Inflammatory macrophage treated with lipopolysaccharide for 4 hours (primary cell): ENCODE data around the gene VN1R2.
"Not testable (repeated sequence)": the region's sequence is repeated elsewhere in the genome, so short reads cannot be mapped to it uniquely, and the experiment has no call there.

Experiments
- DNase-seq: peaks from one replicate; pipeline ENCODE4 v3.0.0-alpha.2; 2020

VN1R2 gene, protein sequence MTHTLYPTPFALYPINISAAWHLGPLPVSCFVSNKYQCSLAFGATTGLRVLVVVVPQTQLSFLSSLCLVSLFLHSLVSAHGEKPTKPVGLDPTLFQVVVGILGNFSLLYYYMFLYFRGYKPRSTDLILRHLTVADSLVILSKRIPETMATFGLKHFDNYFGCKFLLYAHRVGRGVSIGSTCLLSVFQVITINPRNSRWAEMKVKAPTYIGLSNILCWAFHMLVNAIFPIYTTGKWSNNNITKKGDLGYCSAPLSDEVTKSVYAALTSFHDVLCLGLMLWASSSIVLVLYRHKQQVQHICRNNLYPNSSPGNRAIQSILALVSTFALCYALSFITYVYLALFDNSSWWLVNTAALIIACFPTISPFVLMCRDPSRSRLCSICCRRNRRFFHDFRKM

DNA sequence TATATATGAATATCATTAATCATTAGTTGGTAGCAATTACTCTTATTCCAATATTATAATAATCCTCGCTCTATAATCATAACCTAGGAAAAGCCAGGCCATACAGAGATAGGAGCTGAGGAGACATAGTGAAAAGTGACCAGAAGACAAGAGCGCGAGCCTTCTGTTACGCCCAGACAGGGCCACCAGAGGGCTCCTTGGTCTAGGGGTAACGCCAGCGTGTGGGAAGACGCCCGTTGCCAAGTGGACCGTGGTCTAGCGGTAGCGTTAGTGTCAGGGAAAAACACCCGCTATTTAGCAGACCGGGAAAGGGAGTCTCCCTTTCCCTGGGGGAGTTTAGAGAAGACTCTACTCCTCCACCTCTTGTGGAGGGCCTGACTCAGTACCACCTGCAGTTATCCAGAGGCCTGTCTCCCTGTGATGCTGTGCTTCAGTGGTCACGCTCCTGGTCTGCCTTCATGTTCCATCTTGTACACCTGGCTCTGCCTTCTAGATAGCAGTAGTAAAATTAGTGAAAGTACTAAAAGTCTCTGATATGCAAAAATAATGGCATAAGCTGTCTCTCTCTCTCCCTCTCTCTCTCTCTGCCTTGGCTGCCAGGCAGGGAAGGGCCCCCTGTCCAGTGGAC is at the start of gene VN1R2:
Gene VN1R2, plus strand, starts transcription at position 578 of the 628 bp plus-strand sequence. CDS start 84 bp downstream, outside the sequence.
- not testable (repeated sequence) for DNase-seq

DNA sequence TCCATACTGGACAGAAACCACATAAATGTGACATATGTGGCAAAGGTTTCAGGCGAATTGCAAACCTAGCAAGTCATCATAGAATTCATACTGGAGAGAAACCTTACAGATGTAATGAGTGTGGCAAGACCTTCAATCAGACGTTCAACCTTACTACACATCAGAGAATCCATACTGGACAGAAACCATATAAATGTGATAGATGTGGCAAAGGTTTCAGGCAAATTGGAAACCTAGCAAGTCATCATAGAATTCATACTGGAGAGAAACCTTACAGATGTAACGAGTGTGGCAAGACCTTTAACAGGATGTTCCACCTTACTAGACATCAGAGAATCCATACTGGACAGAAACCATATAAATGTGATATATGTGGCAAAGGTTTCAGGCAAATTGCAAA is 46.5 kb upstream of the VN1R2 start:
- DNase-seq, result not testable (repeated sequence)

DNA sequence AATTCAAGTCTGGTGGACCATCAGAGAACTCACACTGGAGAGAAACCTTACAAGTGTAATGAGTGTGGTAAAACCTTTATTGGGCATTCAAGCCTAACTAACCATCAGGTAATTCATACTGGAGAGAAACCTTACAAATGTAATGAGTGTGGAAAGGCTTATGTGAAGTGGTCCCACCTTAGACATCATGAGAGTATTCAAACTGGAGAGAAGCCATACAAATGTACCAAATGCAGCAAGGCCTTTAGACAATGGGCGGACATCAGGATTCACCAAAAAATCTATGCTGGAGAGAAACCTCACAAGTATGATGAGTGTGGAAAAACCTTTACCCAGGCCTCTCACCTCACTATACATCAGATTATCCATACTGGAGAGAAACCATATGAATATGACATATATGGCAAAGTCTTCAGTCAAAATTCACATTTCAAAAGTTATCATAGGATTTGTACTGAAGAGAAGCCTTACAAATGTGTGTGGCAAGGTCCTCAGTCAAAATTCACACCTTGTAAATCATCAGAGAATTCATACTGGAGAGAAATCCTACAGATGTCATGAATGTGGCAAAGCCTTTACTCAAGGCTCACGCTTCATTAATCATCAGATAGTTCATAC is 45.3 kb upstream of the VN1R2 start:
- no peak for DNase-seq

DNA sequence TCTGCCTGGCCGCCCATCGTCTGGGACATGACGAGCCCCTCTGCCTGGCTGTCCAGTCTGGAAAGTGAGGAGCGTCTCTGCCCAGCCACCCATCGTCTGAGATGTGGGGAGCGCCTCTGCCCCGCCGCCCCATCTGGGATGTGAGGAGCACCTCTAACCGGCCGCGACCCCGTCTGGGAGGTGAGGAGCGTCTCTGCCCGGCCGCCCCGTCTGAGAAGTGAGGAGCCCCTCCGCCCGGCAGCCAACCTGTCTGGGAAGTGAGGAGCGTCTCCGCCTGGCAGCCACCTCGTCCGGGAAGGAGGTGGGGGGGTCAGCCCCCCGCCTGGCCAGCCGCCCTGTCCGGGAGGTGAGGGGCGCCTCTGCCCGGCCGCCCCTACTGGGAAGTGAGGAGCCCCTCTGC is 35.4 kb upstream of the VN1R2 start:
- not testable (repeated sequence) for DNase-seq

DNA sequence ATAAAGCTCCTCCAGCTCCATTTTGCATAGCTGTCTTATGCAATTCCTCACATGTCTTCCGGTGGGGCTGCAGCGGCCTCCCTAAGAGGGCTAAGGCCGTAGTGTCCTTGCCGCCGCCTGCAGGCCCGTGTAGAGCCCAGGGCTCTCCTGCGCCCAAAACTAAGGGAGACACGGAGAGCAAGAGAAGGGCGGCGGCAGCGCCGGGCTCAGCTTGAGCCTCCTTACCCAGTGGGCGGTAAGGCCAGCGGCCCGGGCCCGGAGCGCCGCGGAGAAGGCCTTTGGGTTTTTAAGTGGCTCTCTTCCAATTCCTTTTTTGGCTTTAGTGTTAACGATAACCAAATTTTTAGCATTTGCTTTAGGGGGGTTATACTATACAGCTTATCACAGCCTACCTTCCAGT is 33.5 kb upstream of the VN1R2 start:
- DNase-seq, result no peak

DNA sequence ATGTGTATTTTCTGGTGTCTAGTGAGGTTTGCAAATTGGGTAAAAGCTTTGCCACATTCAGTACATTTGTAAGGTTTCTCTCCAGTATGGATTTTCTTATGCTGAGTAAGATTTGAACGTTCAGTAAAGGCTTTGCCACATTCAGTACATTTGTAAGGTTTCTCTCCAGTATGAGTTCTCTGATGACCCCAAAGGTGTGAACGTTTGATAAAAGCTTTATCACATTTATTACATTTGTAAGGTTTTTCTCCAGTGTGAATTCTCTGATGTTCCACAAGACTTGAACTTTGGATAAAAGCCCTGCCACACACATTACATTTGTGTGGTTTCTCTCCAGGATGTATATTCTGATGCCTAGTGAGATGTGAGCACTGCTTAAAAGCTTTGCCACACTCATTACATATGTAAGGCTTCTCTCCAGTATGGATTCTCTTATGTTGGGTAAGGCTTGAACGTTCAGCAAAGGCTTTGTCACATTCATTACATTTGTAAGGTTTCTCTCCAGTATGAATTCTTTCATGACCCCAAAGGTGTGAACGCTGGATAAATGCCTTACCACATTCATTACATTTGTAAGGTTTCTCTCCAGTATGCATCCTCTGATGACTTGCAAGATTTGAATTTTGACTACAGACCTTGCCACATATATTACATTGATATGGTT is 20.8 kb upstream of the VN1R2 start:
- DNase-seq, result no peak

DNA sequence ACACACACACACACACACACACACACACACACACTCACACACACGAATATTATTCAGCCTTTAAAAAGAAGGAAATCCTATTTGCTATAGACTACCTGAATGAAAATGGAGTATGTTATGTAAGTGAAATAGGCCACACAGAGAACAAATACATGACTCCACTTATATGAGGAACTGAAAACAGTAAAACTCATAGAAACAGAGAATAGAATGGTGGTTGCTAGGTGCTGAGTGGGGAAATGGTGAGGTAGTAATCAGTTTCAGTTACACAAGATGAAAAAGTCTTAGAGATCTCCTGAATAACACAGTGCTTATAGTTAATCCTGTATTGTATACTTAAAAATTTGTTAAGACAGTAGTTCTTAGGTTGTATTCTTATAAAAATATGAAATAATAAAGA is 11.6 kb upstream of the VN1R2 start:
- DNase-seq, result peak; percentile 8

DNA sequence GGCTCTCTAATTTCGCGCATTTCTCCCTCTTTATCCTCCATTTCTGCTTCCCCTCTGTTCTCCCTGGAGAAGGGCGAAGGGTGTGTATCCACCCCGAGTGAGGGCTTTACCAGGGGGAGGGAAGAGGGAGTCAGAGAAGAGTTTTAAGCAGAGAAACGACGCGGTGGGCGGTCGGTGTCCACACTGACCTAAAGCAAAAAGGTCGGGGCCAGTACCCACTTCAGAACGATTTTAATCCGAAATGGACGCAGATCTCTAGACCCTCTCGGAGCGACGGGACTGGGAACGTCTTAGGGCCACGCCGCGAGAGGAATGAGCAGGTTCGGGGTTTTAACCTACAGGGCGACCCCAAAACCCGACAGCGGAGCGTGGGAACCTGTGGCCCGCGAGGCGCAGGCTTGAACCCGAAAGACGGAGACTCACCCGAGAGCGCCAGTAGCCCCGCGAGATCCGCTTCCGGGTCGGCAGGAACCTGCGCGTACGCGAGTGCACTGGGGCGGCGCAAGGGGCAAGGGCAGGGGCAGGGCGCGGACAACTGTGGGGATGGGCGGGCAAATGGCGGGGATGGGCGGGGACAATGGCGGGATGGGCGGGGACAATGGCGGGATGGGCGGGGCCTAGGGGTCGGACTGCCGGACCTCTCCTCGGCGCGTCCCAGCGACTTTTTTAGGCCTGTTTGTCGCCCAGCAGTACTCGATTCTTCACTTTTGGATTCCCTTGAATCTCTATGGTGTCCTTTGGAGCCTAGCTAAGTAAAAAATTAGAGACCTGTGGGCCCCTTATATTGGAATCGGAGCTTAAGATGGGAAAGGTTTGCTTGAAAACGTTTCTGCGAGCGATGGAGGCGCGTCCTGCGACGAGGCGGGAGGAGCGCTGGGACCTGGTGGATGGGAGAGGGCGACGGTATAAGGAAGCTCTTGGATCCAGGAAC is 3.4 kb upstream of the VN1R2 start, which contains the start of gene ZNF677:
Gene ZNF677, minus strand, starts transcription at position 463 of the 931 bp plus-strand sequence. CDS start 3,323 bp downstream, outside the sequence.
- peak; percentile 91 for DNase-seq

DNA sequence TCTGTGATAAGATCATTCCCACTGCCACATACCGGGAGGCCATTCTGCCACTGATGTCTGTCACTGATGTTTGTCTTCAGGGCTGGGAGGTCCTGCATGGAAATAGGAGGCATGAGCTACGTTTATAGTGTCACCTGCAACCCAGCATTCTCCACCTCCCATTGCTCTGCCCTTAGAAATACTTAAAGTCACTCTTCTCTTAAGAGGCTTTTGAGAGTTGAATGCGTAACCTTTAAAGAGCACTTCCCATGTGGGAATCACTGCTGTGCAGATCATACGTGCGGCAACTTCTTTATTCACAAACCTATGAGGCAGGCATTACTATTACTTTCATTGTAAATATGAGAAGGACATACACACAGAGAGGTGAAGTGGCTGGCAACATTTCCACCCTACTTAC is 9.5 kb downstream of the VN1R2 start, which contains the start of gene VN1R4:
Gene VN1R4, minus strand, starts transcription at position 101 of the 400 bp plus-strand sequence. Its CDS starts 58 bp downstream, at position 43.
- not testable (repeated sequence) for DNase-seq

DNA sequence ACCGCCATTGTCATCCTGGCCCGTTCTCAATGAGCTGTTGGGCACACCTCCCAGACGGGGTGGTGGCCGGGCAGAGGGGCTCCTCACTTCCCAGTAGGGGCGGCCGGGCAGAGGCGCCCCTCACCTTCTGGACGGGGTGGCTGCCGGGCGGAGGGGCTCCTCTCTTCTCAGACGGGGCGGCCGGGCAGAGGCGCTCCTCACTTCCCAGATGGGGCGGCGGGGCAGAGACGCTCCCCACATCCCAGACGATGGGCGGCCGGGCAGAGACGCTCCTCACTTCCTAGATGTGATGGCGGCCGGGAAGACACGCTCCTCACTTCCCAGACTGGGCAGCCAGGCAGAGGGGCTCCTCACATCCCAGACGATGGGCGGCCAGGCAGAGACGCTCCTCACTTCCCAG is 11.8 kb downstream of the VN1R2 start:
- not testable (repeated sequence) for DNase-seq

DNA sequence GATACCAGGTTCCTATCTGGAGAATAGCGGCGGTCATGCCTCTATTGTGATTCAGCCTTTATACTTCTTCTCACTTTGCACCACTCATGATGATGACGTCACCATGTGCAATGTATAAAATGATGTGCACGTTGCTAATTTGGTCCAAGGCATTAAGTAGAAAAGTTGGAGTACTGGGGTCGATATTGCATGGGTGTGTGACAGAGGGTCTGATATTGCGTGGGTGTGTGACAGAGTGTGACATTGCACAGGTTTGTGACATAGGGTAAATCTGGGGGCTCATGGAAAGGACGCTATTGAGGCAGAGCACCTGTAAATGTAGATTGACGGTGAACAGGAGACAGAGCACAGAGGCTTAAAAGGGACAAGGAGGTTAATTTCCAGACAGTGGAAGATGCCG is 14.0 kb downstream of the VN1R2 start:
- no peak for DNase-seq

DNA sequence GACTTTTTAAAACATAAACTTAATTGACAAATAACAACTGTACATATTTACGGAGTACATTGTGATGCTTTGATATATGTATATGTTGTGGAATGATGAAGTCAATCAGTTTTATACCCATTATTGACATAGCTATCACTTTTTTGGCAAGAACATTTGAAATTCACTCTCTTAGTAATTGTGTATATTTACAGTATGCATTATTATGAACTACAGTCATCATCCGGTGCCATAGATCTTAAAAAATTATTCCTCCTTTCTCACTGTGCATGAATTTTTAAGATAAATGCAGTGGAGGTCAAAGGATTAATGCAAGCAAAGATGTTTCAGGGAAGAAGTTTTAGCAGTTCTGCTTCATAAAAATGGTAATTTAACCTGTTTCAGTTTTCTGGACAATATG is 17.4 kb downstream of the VN1R2 start:
- no peak for DNase-seq

DNA sequence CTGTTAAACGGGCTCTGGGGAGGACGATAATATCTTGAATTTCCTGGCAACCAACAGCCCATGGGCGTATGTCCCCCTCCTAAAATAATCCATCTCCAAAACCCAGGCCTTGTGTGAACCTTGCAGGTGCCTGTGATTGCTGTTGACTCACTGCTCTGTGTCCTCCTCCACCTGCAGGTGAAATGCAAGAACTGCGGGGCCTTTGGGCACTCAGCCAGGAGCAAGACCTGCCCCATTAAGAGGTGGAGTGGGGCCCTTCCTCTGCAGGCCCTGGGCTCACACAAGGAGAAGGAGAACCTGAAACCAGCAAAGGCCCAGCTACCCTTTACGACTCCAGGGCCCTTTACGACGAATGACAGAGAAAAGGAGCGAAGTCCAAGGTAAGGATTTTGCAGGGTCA is 23.9 kb downstream of the VN1R2 start:
- DNase-seq, result not testable (repeated sequence)

DNA sequence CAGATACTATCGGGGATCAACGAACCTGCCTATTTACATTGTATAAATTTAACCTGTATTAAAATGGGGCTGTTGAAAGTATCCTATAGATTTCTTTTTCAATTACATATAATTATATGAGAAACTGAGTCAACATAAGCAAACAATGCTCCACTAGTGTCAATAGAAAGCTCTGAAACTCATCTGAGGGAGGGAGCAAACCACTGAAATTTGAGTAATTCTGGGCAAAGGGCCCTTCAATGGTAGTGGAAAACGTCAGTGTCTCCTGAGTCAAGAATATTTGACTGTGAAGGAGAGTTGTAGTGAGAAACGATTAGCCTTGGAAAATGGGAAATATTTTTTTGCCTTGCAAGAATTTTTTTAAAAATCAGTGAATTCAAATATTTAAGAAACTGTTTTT is 27.0 kb downstream of the VN1R2 start:
- DNase-seq, result no peak

DNA sequence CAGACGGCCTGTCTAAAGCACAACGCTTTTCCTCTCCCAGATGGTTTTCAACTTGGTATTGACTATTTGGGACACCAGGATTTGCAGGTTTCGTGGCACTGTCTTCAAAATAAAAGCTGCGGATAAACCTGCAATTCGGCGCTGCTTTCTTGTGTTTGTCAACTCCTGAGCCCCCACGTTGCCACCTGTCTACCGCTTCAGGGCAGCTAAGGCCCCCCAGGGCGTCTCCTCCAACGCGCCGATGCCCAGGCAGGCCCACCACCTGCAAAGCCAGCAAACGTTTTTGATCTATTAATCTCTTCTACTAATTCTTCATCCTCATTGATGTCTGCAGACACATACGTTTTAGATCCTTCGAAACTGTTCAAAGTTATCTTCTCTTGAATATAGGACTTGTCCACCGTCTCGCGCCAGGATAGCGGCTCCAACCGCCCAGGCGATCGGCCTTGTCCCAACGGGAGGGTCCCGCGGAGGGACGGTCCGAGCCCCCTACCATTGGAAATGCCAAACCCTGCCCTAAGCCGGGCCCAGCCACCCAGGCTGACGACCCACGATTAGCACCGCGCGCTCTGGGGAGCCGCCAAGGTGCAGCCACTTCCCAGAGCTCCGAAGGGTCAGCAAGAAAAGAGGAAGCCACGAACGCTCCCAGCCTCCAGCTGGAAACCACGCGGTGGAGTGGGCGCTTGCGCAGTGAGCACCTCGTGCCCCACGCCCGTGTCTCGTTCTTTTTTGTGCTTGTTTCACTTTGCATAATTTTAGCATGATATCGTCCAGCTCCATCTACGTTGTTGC is 32.9 kb downstream of the VN1R2 start:
- DNase-seq, result no peak

DNA sequence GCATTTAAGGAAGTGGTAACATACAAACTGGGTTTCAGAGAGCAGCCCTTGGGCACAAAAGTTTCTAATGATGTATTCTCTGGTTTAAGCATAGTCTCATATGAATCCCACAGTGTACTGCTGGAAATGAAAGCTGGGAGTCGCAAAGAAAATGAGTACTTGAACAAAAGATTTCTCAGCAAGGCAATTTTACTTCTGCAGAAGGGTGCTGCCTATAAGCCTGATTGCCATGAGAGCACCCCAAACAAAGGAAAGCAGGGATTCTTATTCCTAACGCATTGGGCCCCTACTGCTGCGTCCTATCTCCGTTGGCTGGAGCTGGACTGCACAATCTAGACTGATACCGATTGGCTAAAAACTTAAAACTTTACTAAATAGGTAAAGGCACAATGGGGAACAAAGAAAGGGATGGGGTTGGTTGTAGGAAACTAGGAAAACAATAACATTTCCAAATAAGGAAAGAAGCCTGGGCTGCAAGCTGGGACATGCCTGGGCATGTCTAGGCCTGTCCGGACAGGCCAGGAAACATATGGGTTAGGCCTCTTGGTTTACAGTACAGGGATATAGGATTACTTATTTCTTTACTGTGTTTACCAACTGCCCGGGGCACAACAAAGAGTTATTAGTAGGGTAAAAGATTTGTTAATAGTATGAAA is 36.8 kb downstream of the VN1R2 start:
- DNase-seq, result no peak

DNA sequence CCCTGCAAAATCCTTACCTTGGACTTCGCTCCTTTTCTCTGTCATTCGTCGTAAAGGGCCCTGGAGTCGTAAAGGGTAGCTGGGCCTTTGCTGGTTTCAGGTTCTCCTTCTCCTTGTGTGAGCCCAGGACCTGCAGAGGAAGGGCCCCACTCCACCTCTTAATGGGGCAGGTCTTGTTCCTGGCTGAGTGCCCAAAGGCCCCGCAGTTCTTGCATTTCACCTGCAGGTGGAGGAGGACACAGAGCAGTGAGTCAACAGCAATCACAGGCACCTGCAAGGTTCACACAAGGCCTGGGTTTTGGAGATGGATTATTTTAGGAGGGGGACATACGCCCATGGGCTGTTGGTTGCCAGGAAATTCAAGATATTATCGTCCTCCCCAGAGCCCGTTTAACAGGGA is 43.2 kb downstream of the VN1R2 start:
- not testable (repeated sequence) for DNase-seq

DNA sequence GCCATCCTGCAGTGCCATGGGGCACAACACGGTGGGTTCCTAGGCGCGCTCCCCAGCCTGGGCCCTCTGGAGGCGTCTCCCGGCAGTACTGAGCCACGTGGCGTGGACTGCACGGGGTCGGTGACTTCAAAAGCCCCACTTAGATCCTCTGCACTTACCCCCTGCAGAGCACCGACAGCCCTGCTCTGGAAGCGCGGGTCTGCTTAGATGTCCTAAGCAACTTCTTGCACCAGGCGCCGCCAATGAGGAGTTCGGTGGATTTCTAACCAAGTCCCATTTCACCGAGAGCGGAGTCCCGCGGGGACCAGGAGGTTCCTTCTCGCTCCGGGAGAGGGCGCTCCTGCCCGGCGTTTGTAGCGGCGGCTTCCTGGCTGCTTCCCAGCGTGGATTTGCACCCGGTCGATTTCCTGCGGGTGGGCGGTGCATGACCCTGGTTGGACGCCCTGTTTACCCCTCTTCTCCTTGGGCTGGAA is 50.3 kb downstream of the VN1R2 start:
- peak; percentile 4 for DNase-seq
